ENCODE results near the gene ZNF613. TPM values are rescaled to one million over a fixed set of nuclear protein-coding genes. Genes with fewer than 3 reads are reported as not detected.

ZNF613 gene
- total RNA-seq, 2 donors from 2014 or later: 3.5 to 4.3 TPM

Other genes with a start within 250 kb of the ZNF613 start
- 10 to 100 TPM in 1 of 2 donors, 1 to 10 TPM in 1; 3.2 to 18.3 TPM for gene SPACA6, start 234.1 kb upstream of the ZNF613 start, total RNA-seq
- gene HAS1, start 203.5 kb upstream of the ZNF613 start, total RNA-seq: not detected
- not detected for gene FPR1, start 175.6 kb upstream of the ZNF613 start, total RNA-seq
- not detected for gene FPR2, start 166.3 kb upstream of the ZNF613 start, total RNA-seq
- not detected for gene FPR3, start 132.3 kb upstream of the ZNF613 start, total RNA-seq
- gene ZNF577, start 39.5 kb upstream of the ZNF613 start, total RNA-seq: 1 to 10 TPM; 5.2 to 5.7 TPM
- gene ZNF649, start 22.5 kb upstream of the ZNF613 start, total RNA-seq: 1 to 10 TPM; 4.4 to 6.9 TPM
- 10 to 100 TPM in 1 of 2 donors, 1 to 10 TPM in 1; 6.2 to 12.8 TPM for gene ZNF350, start 59.4 kb downstream of the ZNF613 start, total RNA-seq
- 10 to 100 TPM in 1 of 2 donors, 1 to 10 TPM in 1; 5.9 to 15.2 TPM for gene ZNF615, start 80.7 kb downstream of the ZNF613 start, total RNA-seq
- 1 to 10 TPM; 7.0 to 7.7 TPM for gene ZNF614, start 100.9 kb downstream of the ZNF613 start, total RNA-seq
- 10 to 100 TPM; 14.7 to 32.8 TPM for gene ZNF432, start 121.4 kb downstream of the ZNF613 start, total RNA-seq
- gene ZNF841, start 168.3 kb downstream of the ZNF613 start, total RNA-seq: 10 to 100 TPM; 17.8 to 29.1 TPM
- 10 to 100 TPM in 1 of 2 donors, 1 to 10 TPM in 1; 5.4 to 11.6 TPM for gene ZNF616, start 212.5 kb downstream of the ZNF613 start, total RNA-seq
- 10 to 100 TPM in 1 of 2 donors, 1 to 10 TPM in 1; 8.8 to 15.1 TPM for gene ZNF836, start 244.1 kb downstream of the ZNF613 start, total RNA-seq

Data from activated T-helper 17 cell treated with anti-CD3 and anti-CD28 coated beads, Interleukin-2, amount 50 U/mL, for 72 hours (primary cell).